ENCODE results near the gene TMEM11.
"Not testable (repeated sequence)": the region's sequence is repeated elsewhere in the genome, so short reads cannot be mapped to it uniquely, and the experiment has no call there.

The TMEM11 gene

DNA sequence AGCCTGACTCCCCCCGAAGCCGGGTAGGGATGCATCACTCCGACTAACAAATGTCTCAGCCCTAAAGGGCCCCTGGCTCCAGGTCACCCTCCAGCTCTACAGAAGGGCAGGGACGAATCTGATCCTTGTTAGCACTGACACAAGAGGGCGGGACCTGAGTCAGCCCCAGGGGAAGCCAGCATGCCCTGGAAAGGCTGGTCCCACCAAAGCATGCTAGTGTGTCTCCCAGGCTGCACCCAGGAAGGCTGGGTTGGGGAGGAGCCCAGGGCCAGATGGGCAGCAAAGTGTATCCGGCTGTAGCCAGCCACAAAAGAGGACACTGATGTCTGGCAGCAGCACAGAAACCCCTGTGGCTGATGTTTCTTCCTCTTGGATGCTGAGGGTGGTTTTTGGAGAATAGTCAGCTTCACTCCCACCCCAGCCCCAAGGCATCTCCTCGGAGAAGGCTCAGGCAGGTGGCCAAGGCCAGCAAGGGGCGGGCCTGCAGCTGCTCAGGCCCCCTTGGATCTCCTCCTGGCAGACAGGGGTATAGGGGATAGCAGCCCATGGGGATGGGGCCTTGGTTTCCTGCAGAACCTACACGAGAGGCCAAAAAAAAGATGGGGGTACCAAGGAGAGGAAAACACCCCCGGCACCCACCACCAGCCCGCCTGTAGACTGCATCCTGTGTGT, 28.2 kb upstream of the TMEM11 start:
- DNase-seq: no peak

DNA sequence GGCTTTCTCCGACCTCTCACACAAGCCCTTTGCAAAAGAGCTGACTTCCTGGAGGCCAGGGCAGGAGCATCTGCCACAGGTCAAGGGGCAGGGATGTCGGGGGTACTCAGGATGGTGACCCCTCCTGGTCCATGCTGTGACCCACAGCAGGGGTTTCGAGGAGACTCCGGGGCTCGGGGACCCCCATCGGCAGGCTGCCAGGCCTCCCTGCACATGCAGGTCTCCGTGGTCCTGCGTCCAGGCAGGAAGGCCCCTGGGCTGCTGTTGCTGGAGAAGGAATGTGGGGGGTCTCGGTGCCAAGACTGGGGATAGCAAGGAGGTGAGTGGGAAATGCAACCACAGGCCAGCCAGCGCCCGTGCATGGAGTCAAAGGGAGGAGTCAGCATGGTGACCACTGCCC, 27.6 kb upstream of the TMEM11 start:
- no peak for DNase-seq

DNA sequence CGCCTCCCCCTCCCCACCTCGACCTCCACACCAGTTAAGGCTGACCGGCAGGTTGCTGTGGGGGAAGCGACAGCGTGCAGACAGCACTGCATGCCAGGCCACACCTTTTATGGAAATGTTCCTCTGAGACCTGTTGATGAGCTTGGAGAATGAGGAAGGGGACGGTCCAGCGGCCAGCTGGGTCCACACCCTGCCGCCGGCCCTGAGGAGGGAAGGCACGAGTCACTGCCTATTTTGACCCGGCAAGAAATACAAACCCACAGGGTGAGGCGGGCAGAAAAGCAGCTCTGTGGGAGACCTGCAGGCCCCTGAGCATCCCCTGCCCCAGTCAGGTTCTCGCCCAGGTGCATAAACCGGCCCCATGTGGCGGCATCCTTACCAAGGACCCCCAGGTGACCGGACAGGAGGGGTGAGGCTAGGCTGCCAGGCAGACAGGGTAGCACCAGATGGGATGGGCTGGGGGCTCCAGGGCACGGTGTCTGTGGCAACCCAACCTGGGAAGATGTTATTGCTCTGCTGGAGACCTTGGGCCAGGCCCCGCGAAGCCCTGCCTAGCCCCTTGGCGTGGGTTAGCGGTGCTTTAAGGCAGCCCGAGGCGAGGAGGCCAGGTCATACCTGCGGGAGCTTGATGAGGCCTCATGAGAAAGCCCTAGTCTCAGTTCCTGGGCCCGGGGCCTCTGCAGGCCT, 26.6 kb upstream of the TMEM11 start:
- DNase-seq: no peak

DNA sequence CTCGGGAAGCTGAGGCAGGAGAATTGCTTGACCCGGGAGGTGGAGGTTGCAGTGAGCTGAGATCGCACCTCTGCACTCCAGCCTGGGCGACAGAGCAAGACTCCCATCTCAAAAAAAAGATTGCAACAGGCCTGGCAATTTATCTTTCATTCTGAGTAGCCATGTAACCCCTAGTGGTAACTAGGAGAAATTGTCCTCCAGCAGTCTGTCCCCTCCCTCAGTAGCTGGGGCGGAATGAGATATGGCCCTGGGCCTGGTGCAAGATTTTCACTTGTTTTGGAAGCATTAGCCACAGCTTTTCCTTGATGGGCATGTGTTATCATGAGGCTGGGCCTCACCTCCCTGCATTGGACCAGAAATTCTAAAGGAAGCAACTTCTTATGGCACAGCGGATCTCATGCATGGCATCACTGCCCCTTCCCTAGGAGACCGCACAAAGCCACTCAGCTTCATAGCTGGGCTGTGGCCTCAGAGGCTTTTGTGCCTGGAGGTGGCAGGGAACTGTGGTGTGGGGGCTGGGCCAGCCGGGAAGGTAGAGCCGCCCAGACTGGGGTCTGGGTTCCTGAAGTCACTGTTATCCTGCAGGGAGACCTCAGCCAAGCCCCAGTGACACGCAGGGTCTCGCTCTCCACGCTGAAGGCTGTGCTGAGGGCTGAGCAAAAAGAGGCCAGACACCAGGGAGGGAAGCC, 25.9 kb upstream of the TMEM11 start:
- no peak for DNase-seq

DNA sequence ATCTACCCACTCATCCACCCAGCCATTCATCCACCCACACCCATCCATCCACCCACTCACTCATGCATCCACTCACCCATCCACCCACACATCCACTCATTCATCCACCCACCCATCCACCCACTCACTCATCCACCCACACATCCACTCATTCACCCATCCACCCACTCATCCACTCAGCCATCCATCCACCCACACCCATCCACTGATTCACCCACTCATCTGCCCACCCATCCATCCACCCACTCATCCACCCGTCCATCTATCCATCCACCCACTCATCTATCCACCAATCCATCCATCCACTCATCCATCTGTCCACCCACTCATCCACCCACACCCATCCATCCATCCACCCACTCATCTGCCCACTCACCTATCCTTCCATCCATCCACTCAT, 22.0 kb upstream of the TMEM11 start:
- no peak for DNase-seq

DNA sequence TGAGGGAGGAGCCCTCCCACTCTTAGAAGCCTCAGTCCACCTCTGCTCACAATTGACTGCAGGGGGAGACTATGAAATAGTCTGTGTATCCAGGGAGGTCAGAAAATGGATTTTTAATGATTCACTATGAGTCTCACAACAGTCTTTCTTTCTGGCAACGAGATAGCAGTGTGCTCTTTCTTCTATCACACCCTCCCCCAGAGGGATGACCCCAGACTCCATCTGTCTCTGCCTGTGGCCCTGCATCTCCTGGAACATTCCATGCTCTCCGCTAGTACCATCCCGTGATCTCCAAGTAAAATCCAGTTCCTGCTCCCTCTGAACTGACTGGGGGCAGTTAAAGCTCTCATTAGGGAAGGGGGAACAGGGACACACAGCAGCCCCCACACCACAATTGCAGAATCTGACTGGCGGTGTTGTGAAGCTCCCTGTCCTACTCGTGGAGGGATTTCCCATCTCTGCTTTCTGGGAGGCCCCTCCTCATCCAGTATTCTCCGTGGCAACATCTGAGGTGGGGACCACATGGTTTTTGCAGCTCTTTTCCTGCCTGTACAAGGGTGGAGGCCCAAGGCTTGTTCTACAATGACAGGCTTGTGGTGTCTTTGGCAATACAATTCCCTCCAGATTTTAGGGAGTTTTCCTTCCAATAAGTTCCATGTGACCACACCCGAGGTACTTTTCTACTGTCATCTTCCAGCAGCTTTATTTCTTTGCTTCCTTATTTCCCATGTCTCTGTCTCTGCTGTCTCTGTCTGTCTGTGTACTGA, 19.8 kb upstream of the TMEM11 start:
- no peak for DNase-seq

DNA sequence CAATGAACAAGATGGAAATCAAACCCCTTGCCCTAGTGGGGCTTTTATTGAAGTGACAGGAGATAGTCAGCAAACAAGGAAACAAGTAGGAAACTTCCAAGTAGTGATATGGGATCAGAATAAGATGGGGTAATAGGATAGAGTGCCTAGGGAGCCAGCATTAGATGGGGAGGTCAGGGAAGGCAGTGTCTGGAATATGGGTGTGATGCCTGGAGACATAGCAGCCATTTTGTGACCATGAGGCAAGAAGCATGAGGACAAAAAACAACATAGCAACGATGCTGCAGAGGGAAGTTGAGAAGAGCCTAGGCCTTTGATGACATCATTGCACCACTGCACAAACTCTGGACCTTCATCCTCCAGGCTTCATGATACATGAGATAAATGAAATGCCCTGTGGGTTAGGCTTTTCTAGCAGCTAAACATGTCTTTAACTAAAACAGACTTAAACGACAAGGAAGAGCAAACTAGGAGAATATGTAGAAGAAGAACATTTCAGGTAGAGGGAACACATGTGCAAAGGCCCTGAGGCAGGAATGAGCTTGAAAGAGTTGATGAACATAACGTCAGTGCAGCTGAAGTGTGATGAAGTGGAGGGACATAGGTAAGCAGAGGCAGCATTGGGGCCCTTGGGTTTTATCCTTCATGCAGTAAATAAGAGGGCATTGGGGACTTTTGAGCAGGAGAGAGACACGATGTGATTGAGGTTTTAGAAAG, 18.2 kb upstream of the TMEM11 start:
- no peak for DNase-seq

DNA sequence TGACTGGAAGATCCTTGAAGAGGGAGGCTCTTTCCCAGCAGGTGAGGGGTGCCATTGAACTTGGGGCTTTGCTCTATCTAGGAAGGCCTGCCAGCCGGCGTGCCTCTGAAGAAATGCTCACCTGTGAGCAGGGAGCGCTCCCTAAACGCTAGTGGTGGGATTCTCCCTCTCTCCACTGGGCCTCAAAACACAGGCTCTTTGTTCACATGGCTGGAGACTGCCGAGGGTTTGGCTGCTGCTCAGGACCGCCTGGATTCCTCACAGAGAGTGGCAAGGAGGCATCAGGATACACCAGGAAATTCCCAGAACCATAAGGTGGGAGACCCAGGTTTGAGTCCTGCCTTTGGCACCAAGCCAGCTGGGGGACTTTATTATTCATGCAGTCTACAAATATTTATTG, 17.6 kb upstream of the TMEM11 start:
- DNase-seq: no peak

DNA sequence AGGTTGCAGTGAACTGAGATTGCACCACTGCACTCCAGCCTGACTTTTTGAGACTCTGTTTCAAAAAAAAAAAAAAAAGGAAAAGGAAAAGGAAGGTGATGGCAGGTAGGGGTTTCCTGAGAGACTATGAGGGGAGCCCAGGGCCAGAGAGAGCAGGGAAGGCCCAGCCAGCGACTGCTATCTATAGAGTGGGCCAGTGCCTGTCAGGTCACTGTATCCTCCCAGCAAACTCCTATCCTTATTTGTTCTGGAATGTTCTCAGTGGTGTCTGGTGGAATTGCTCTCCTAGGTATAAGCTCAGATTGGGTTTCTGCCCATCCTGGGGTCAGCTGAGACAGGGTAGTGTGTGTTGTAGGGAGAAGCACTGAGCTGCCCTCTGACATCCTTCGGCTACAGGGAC, 14.9 kb upstream of the TMEM11 start:
- no peak for DNase-seq

DNA sequence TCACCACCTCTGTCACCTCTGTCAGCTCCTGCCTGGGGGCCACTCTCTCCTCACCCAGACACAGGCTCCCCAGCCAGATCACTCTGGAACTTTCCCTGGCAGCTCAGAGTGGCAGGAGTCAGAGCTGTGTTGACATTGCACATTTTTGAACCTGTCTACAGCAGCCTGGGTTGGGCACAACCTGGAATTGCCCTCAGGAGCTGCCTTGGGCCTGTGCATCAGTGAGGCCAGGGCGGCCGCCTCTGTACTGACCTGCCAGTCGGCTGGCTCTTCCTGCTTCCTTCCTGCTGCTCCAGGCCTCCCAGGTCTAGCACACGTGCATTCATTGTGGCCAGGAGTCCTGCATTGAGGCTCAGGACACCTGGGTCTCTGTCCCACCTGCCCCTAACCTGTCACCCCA, 14.2 kb upstream of the TMEM11 start:
- no peak for DNase-seq

DNA sequence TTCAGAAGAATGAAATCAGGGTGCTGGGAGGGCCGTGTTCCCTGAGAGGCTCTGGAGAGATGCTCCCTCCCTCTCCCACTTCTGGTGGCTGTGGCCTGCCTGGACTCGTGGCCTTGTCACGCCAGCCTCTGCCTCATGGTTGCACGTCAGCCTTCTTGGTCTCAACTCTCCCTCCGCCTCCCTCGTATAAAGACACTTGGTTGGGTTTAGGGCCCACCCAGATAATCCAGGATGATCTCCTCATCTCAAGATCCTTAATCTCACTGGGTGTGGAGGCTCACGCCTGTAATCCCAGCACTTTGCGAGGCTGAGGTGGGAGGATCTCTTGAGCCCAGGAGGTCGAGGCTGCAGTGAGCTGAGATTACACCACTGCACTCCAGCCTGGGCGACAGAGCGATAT, 13.3 kb upstream of the TMEM11 start:
- DNase-seq: not testable (repeated sequence)

DNA sequence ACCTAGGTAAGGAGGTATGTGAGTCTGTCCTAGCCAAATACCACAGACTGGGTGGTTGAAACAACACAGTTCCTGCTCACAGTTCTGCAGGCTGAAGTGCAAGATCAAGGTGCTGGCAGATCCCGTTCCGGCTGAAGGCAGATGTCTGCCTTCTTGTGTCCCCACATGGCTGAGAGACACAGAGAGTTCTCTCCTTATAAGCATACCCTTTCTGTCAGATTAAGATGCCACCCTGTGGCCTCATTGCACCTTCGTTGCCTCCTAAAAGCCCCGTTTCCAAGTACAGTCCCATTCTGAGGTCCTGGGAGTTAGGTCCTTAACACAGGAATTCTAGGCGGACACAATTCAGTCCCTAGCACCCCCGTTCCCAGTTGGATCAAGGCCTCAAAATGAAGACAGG, 9.1 kb upstream of the TMEM11 start:
- no peak for DNase-seq

DNA sequence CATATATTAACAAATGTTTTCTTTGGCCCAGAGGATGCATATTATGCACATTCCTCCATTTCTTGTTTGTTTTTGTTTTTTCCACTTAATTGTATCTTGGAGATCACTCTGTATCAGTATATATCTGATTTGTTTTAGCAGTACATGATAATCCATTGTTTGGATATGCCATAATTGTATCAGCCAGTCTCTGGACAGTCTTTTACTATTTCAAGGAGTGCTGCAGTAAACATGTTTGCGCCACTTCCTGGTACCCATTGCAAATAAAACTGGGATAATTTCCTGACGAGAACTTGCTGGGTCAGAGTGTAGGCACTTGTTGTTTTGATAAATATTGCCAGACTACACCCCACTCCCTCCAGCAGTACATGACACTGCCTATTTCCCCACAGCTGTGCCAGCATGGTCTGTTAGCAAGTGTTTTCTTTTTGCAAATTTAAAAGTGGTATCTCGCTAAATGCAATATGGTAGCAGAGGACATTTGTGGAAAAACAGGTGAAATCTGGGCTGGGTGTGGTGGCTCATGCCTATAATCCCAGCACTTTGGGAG, 4.9 kb upstream of the TMEM11 start:
- no peak for DNase-seq

DNA sequence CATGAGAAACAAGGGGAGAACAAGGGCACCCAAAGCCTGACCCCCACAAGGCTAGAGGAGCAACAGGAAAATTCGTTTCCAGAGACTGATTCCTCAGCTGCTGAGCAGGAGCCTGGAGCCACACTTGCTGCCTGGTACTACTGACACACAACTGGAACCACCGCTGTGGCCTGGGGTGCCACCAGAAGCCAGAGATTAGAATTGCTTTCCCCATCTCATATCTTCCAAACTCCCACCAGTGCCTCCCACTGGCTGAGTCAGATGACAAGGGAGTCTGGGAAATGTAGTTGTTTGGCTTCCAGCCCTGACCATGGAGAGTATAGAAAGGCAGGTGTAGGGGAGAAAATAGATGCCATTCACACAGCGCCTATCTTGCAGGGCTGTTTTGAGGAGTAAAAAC, 4.1 kb upstream of the TMEM11 start:
- no peak for DNase-seq

DNA sequence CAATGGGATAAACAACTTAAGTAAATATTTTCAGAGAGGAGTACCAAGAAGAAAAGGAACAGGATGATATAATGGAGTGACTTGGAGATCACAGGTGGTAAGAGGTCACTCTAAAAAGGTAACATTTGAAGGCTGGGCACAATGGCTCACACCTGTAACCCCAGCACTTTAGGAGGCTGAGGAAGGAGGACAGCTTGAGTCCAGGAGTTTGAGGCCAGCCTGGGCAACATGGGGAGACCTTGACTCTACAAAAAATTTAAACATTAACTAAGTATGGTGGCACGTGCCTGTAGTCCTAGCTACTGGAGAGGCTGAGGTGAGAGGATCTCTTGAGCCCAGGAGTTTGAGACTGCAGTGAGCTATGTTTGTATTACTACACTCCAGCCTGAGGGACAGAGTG, 3.4 kb upstream of the TMEM11 start:
- DNase-seq: no peak

DNA sequence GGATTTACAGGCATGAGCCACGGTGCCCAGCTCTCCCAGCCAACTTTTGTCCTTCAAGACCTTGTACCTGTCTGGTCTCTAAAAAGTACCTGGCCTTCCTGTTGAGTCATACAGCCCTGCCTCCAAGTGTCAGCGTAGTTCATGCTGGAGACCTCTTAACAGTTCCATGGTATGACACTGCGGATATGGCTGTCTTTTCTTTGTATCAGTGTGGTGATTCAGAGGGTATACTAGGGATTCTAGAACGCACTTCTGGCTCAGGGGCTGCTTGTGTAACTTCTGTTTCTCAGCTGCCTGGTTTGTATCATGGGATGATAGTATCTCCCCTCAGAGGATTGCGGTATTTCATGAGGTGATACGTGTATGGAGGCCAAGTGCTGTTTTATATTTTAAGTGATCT, 2.0 kb upstream of the TMEM11 start:
- no peak for DNase-seq

DNA sequence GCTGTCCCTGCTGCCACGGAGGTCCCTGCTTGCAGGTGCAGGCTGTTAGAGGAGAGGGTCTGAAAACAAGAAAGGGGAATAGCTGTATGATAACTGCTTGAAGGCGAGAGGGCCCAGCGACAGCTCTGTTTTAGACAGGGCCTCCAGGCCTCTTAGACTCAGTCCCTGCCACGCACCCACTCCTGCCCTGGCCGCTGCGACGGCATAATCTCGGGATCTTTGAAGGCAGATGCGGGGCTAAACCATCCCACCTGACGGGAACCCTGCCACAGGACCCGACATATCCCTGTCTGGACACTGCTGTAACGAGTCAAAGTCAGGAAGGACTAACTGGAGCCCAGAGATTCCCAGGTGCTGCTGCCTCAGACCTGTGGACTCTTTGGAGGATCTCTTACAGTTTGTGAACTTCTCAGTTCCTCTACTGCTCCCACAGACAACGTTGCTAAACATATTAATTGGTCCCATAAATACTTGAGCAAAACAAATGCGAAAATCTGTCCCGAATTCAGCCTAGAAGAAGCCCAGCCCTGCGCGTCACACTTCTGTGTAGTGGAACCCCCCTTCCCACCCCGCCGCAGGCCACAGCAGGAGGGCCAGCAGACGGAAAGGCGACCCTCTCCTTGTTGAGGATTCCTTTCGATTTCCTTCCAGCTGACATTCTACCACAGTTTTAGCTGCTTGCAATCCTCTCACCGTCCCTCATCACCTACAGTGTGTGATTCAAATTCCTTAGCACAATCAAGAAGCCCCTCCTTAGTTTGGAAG, 998 bp upstream of the TMEM11 start:
- DNase-seq: no peak

DNA sequence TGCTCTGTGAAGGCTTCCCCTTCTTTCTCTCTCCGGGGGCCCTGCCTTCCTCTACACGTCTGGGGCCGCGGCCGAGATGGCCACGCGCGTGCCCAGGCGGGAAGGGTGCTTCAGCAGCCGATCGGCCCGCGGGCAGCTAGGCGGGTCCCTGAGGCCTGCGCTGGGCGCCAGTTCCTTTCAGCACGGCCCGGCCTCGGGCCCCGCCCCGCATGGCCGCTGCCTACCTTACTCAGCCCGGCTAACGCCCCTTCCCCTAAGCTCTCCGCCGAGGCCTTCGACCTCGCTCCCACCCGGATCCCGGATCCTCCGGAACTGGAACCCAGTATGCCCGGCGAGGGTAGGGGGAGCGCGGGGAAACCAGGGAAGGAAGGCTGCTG, 335 bp downstream of the TMEM11 start:
- no peak for DNase-seq

DNA sequence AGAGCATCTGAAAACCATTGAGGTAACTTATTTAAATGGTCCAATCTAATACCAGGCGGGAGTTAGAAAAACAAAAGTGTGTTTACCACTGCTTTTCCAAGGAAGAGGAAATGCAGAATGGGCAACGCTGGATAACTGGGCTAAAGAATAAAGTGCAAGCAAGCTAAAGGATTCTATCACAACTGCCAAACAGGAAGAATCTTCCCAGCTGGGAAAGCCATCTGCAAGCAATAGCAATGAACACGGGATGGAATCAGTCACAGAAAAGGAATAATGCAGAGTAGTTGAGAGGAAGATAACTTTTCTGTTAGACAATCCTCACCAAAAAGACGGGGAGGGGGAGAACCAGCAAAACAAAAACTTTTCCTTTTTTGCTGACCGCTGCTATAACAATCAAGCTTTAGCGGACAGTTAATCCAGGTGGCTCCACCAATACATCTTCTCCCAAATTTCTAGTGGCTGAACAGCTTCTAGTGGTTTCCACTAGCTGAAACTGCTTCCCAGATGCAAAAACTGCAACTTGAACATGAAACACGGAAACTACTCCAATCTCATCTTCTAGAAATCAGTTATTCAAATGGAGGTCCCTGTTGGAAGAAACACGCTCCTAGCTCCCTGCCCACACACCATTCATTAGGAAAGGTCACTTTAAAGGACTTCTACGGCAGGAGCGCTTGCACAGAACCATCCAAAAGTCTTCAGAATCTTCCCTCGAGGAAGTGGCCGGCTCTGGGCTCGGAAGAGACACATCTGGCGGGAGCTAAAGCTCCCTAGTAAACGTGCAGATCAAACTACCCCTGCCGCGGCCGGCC, 929 bp downstream of the TMEM11 start:
- no peak for DNase-seq

DNA sequence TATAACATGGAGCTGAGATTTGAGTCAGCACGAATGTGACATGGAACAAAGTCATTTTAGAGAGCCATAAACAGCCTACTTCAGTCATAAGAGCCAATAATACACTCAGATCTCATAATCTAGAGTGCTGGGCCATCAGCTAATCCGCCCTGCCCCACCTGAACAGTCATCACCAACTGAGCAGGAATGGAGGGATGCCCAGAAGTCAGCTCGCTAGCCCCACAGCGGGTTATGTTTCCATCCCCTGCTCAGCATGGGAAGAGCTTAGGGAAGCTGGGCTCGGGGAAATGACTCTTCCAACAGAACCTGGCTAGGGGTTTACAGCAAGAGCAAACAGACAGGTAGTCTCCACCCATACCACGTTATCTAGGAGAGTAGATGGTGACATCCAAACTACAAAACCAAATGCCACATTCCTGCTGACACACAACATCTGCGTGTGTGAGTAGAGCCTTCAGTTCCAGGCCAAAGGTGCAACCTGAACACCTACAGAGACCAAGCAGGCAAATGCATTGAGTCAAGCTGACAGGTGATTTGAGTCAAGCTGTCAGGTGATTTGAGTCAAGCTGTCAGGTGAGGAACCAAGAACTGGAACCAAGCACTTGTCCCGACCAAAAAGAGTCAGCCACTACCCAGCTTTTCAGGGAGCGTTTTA, 2.0 kb downstream of the TMEM11 start:
- DNase-seq: no peak
